ENCODE measurements around the gene TMEM254. TPM values are rescaled to one million over a fixed set of nuclear protein-coding genes. Genes with fewer than 3 reads are reported as not detected.

Gene TMEM254
- total RNA-seq, 1 donor from 2014 or later: 31.6 TPM

DNA sequence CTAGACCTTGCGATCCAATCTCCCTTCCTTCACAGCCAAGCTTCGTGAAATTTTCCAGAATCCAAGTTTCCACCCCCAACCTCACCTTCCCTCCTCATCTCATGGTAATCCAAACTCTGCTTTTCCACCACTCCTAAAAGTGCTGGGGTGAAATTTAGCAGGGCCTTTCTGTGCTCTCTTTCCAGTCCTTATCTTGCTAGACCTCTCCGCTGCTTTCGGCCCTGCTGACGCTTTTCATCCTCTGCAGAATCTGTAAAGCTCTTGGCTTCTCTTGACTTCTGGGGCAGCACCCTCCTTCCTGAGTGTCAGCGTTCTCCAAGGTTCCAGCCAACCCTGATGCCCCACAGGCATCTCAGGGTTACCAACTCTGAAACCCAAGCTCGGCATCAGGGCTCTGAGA is 61.8 kb downstream of the TMEM254 start:
- Mint-ChIP-seq H3K36me3 (no peaks in the 10 kb centered on the region), H3K4me3 (no peak overlapping the region), H3K27ac (no peak overlapping the region), H3K9me3 (no peaks in the 10 kb centered on the region), H3K4me1 (ENCODE audit: unreplicated experiment) (peaks cover 5% of the 10 kb centered on the region), H3K27me3 (peaks cover 13% of the 10 kb centered on the region)
- TF ChIP-seq, protein P1, sequence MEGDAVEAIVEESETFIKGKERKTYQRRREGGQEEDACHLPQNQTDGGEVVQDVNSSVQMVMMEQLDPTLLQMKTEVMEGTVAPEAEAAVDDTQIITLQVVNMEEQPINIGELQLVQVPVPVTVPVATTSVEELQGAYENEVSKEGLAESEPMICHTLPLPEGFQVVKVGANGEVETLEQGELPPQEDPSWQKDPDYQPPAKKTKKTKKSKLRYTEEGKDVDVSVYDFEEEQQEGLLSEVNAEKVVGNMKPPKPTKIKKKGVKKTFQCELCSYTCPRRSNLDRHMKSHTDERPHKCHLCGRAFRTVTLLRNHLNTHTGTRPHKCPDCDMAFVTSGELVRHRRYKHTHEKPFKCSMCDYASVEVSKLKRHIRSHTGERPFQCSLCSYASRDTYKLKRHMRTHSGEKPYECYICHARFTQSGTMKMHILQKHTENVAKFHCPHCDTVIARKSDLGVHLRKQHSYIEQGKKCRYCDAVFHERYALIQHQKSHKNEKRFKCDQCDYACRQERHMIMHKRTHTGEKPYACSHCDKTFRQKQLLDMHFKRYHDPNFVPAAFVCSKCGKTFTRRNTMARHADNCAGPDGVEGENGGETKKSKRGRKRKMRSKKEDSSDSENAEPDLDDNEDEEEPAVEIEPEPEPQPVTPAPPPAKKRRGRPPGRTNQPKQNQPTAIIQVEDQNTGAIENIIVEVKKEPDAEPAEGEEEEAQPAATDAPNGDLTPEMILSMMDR (conservative IDR thresholded peaks at IDR 0.05): no peak
- no peak for DNase-seq (ENCODE audit: extremely low spot score, unreplicated experiment)

DNA sequence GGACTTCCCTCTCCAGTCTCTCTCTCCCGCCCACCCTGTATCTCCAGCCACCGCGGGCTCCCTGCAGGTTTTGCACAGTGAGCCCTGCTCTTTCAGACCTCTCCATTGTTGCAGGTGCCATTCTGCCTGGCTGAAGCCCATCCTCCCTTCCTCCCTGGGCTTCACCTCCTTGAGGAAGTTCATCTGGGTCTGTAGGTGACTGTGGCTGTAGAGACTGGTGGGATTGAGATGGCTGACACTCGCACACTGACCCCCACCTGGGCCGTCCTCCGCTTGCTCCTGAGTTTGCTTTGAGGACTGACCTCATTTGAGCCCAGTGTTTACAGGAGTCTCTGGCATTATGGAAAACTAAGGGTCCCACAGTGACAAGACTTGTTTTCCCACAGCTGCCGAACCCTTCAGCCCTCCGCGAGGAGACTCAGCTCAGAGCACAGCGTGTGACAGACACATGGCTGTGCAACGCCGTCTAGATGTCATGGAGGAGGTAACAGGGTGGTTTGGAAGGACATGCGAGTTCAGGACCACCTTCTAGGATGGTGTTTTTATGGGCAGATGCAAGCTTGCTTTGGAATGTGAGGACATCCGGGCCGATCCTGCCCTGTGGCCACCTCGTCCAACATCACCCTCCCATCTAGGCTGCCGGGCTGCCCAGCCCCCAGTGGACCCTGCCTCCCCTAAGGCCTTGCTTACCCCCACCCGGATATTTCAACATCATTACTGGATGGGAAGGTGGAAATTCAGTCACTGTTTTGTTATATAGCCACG is 63.4 kb downstream of the TMEM254 start:
- TF ChIP-seq, protein P1 (conservative IDR thresholded peaks at IDR 0.05): no peak
- Mint-ChIP-seq H3K27me3 (peaks cover 13% of the 10 kb centered on the region), H3K27ac (no peak overlapping the region), H3K36me3 (no peaks in the 10 kb centered on the region), H3K4me3 (no peak overlapping the region), H3K4me1 (ENCODE audit: unreplicated experiment) (peaks cover 9% of the 10 kb centered on the region), H3K9me3 (no peaks in the 10 kb centered on the region)
- DNase-seq (ENCODE audit: extremely low spot score, unreplicated experiment): no peak

Other genes starting within 250 kb of the TMEM254 start
- 0.24 and 0.38 TPM in 2 replicates for gene SFTPD, start 129.6 kb upstream of the TMEM254 start, total RNA-seq (ENCODE audit: low replicate concordance)
- 8.2 TPM in 1 of 2 replicates, not detected in the other for gene PLAC9, start 54.1 kb downstream of the TMEM254 start, total RNA-seq (ENCODE audit: low replicate concordance)
- gene ANXA11, start 126.9 kb downstream of the TMEM254 start, total RNA-seq (ENCODE audit: low replicate concordance): 122 and 248 TPM in 2 replicates
- gene MAT1A, start 211.0 kb downstream of the TMEM254 start, total RNA-seq (ENCODE audit: low replicate concordance): 0.12 and 0.63 TPM in 2 replicates

All from type B pancreatic cell (in vitro differentiated cells).